COR-L47 (cell line): ENCODE data around the gene FBXL20.
A peak's percentile ranks its signal among the peaks of the same experiment; 100 is the strongest.
"Not testable (repeated sequence)": the region's sequence is repeated elsewhere in the genome, so short reads cannot be mapped to it uniquely, and the experiment has no call there.

Source experiments
- DNase-seq: peaks from one replicate; lab custom pipeline; 2025; lab: John Stamatoyannopoulos, UW

Gene FBXL20

DNA sequence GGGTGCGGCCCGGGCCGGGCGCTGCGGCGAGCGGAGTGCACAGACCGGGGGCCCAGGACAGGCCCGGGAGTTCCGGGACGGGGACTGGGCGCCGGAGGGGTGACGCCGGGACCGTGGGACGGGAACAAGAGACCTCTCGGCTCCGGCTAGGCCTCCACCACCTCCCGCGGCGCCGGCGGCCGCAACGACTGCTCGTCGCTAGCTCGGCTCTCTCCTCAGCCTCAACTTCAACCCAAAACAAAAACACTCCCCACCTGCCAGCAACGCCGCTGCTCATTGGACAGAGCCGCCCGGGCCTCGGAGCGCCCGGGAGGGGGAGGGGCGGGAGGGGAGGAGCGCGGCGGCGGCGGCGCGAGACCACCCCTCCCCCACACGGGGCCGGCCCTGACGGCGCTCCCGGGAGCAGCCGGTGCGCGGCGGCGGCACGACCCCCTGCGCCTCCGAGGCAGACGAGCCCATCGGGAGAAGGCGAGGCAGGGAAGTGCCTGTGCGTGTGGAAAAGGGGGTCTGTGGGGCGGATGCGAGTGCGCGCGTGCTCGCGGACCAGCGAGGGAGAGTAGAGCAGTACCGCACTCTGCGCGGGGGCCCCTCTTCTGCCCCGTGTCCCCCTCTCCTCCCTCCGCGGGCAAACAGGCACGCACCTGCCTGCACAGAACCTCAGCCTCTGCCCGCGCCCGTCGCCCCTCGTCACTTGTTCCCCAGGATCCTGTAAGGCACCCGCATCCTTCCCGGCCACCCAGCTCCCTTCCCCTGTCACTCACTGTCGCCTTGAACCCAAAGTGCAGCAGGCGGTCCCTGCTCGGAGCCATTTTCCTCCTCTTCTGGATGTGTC is at the start of gene FBXL20:
FBXL20 (minus strand) TSS at position 215 of the 832 bp plus-strand sequence. CDS start 224 bp downstream, outside the sequence.
- peak; percentile 82 for DNase-seq

GRCh38 chr17:39450847-39451581 is 49.6 kb upstream of the FBXL20 start, which contains the start of gene MED1:
Gene MED1 (minus strand): TSS chr17:39451263. CDS start chr17:39451062, 201 bp downstream.
- DNase-seq, result peak; percentile 99

GRCh38 chr17:39450051-39450450 is 48.6 kb upstream of the FBXL20 start:
- no peak for DNase-seq

- DNase-seq, result no peak
These were observed 46.1 kb upstream of the FBXL20 start for GRCh38 chr17:39447561-39447960.

DNA sequence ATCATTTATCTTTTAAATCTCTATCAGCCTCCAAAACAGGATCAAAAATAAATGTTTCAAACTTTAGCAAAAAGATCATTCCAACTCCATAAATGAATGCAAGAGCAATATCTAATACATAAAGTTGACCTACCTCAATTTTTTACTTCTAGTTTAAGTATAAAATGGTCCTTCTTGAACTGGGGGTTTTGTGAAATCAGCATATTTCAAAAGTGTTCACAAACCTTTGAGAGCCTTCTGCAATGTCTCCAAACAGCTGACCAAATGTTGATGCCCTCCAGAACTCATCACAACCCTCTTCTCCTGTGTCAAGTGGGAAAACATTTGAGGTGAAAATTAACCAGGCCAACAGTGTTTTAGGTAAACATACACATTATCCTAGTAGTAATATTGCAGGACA is 41.9 kb upstream of the FBXL20 start:
- DNase-seq, result no peak

DNA sequence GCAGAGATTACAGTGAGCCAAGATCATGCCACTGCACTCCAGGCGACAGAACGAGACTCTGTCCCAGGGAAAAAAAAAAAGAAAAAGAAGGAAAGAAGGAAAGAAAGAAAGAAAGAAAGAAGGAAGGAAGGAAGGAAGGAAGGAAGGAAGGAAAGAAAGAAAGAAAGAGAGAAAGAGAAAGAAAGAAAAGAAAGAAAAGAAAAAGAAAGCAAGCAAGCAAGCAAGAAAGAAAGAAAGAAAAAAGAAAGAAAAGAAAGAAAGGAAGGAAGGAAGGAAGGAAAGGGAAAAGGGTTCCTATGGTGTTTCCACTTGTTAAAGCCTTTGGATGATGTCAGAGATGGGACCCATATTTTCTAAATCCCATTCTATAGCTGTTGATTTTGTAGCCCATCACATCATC is 38.4 kb upstream of the FBXL20 start:
- DNase-seq, result not testable (repeated sequence)

DNA sequence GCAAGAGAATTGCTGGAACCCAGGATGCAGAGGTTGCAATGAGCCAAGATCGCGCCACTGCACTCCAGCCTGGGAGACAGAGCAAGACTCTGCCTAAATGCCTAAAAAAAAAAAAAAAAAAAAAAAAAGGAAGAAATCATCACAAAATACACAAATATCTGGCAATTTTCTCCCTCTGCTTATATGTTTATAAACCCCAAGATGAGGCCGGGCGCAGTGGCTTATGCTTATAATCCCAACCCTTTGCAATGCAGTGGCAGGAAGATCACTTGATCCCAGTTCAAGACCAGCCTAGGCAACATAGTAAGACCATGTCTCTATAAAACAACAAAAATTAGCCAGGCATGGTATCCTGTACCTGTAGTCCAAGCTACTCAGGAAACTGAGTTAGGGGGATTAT is 28.2 kb upstream of the FBXL20 start:
- DNase-seq, result no peak

- DNase-seq, result no peak
These were observed 14.7 kb upstream of the FBXL20 start for GRCh38 chr17:39416141-39416540.

DNA sequence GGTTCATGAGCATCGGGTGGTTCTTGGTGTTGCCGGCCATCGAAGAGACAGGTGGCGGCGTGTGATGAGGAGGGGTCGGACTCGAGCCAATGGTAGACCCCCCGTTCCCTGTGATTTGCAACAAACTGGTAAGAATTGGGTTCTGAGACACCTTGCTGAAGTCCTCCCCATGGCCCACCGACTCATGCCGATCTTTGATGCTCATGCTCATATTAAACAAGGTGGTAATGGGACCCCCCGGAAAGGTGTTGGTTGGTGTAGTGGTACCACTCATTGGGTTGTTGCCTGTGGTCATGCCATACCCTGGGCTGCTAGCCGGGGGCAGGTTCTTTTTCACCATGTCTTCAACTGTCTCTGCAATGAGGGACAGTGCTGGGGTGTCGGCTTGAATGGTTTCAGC is 8.9 kb upstream of the FBXL20 start:
- DNase-seq, result no peak

- DNase-seq, result no peak
These were observed 6.9 kb upstream of the FBXL20 start for GRCh38 chr17:39408360-39408759.

DNA sequence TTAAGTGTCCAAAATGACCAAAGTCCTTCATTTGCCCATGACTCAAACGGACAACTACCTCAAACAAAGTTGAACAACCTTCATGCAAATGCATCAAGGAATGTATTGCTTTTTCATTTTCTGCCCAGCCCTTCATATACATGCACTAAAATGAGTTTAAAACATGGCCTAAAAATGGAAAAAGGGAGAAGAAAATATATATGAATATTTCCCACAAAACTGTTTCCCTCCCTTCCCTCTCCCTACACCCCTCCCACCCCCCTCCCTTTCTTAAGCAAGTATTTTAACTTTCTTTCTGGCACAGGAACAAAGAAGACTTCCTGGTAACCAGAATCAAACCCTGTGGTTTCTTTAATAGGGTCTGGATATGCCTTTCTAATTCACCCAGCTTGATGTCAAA is 5.5 kb upstream of the FBXL20 start:
- no peak for DNase-seq

GRCh38 chr17:39405436-39405835 is 4.0 kb upstream of the FBXL20 start:
- no peak for DNase-seq

- no peak for DNase-seq
These were observed 3.3 kb upstream of the FBXL20 start for GRCh38 chr17:39404542-39405378.

GRCh38 chr17:39402890-39403605 is 1.6 kb upstream of the FBXL20 start:
- no peak for DNase-seq

GRCh38 chr17:39402244-39402889 is 941 bp upstream of the FBXL20 start:
- peak; percentile 93 for DNase-seq

GRCh38 chr17:39400547-39401411 is 647 bp downstream of the FBXL20 start:
- DNase-seq, result peak; percentile 3

GRCh38 chr17:39399791-39400190 is 1.6 kb downstream of the FBXL20 start:
- DNase-seq, result no peak

DNA sequence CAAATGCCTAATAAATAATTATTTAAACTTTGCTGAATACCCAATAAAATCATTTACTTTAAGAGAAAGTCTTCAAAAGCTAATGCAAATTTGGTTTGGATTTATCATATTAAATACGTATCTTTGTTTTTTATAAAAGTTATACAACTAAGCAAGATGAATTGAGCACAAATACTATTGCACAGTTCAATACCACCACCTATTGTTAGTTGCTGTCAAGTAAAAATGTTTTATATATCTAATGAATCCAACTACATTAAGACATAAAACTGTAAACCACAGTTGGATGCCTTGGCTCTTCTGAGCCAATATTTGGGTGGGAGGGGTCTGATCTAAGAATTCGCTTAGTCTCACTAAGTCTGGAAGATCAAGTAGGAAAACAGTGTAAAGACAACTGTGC is 7.7 kb downstream of the FBXL20 start:
- DNase-seq, result no peak

GRCh38 chr17:39391448-39391847 is 10.0 kb downstream of the FBXL20 start:
- no peak for DNase-seq

GRCh38 chr17:39385040-39385439 is 16.4 kb downstream of the FBXL20 start:
- no peak for DNase-seq
